ENCODE data around the gene BRINP2.
A peak's percentile ranks its signal among the peaks of the same experiment; 100 is the strongest.

The BRINP2 gene

GRCh38 chr1:177186639-177187038 lies 15.9 kb downstream of the BRINP2 start:
- no peak for TF ChIP-seq CTCF (IDR thresholded peaks at IDR 0.05; ENCODE audit: control insufficient read depth, insufficient read depth, low read depth, low read length, missing control alignments)
- DNase-seq (ENCODE audit: low read depth) = no peak
- H3K4me3 ChIP-seq (ENCODE audit: control insufficient read depth, low read depth, low read length) = no peak overlapping the region

GRCh38 chr1:177190308-177190970 lies 19.7 kb downstream of the BRINP2 start:
- DNase-seq (ENCODE audit: low read depth) = no peak

GRCh38 chr1:177198243-177198642 lies 27.5 kb downstream of the BRINP2 start:
- no peak for TF ChIP-seq CTCF (IDR thresholded peaks at IDR 0.05; ENCODE audit: control insufficient read depth, insufficient read depth, low read depth, low read length, missing control alignments)

More at GRCh38 chr1:177190308-177190970, 19.7 kb downstream of the BRINP2 start:
- no peak for TF ChIP-seq CTCF (IDR thresholded peaks at IDR 0.05; ENCODE audit: control insufficient read depth, insufficient read depth, low read depth, low read length, missing control alignments)
- no peak overlapping the region for H3K4me3 ChIP-seq (ENCODE audit: control insufficient read depth, low read depth, low read length)

GRCh38 chr1:177200290-177200689 lies 29.5 kb downstream of the BRINP2 start:
- TF ChIP-seq CTCF (IDR thresholded peaks at IDR 0.05; ENCODE audit: control insufficient read depth, insufficient read depth, low read depth, low read length, missing control alignments) = no peak
- H3K4me3 ChIP-seq (ENCODE audit: control insufficient read depth, low read depth, low read length) = no peak overlapping the region
- DNase-seq (ENCODE audit: low read depth) = no peak

More at GRCh38 chr1:177198243-177198642, 27.5 kb downstream of the BRINP2 start:
- no peak overlapping the region for H3K4me3 ChIP-seq (ENCODE audit: control insufficient read depth, low read depth, low read length)
- no peak for DNase-seq (ENCODE audit: low read depth)

GRCh38 chr1:177206831-177207355 lies 36.1 kb downstream of the BRINP2 start:
- no peak for TF ChIP-seq CTCF (IDR thresholded peaks at IDR 0.05; ENCODE audit: control insufficient read depth, insufficient read depth, low read depth, low read length, missing control alignments)
- peak; percentile 38 for DNase-seq (ENCODE audit: low read depth)
- H3K4me3 ChIP-seq (ENCODE audit: control insufficient read depth, low read depth, low read length) = no peak overlapping the region

- no peak for DNase-seq (ENCODE audit: low read depth)
- H3K4me3 ChIP-seq (ENCODE audit: control insufficient read depth, low read depth, low read length) = no peak overlapping the region
- TF ChIP-seq CTCF (IDR thresholded peaks at IDR 0.05; ENCODE audit: control insufficient read depth, insufficient read depth, low read depth, low read length, missing control alignments) = no peak
These were observed 38.2 kb downstream of the BRINP2 start for GRCh38 chr1:177208920-177209319.

Measured in AG09309 (cell line).